Measurements from ENCODE around the gene SETD6. TPM values are rescaled to one million over a fixed set of nuclear protein-coding genes. Genes with fewer than 3 reads are reported as not detected.
"Not testable (repeated sequence)": the region's sequence is repeated elsewhere in the genome, so short reads cannot be mapped to it uniquely, and the experiment has no call there.

The SETD6 gene
- total RNA-seq, 1 donor from 2014 or later = 31.1 TPM

DNA sequence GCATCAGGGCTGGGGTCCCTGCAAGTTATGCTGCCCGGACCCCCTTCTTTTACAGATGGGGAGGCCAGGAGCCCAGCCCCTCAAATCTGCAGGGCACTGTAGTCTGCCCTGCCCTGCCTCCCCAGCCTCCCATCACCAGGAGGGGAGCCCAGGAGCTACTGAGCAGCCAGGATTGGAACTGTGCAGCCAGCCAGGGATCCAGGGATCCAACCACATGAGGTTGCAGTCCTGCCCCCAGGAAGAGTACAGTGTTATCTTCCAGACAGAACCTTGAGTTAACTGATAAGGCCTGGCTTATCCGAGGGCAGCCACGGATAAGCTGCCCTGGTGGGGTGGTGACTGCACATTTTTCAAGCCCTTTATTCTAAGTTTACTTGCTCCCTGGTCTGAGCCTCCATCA is 26.8 kb upstream of the SETD6 start:
- ChIA-PET POLR2A (interaction anchor here (0.9 kb wide), 1 partner anchor 152 kb away, joined by 3 read pairs; no protein-coding TSS in a partner anchor), CTCF (interaction anchor here (0.6 to 6.0 kb wide), 7 partner anchors 15 to 200 kb away, joined by 3 to 156 read pairs (median 4); no protein-coding TSS in a partner anchor)
- no peaks in the 10 kb centered on the region for H3K9me3 Mint-ChIP-seq
- TF ChIP-seq, protein P1, sequence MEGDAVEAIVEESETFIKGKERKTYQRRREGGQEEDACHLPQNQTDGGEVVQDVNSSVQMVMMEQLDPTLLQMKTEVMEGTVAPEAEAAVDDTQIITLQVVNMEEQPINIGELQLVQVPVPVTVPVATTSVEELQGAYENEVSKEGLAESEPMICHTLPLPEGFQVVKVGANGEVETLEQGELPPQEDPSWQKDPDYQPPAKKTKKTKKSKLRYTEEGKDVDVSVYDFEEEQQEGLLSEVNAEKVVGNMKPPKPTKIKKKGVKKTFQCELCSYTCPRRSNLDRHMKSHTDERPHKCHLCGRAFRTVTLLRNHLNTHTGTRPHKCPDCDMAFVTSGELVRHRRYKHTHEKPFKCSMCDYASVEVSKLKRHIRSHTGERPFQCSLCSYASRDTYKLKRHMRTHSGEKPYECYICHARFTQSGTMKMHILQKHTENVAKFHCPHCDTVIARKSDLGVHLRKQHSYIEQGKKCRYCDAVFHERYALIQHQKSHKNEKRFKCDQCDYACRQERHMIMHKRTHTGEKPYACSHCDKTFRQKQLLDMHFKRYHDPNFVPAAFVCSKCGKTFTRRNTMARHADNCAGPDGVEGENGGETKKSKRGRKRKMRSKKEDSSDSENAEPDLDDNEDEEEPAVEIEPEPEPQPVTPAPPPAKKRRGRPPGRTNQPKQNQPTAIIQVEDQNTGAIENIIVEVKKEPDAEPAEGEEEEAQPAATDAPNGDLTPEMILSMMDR (IDR thresholded peaks at IDR 0.05) = no peak
- H3K27ac Mint-ChIP-seq = no peak overlapping the region
- no peaks in the 10 kb centered on the region for H3K36me3 Mint-ChIP-seq (ENCODE audit: low read depth)
- DNase-seq (no peak), ATAC-seq (ENCODE audit: low read depth) (no peak)
- H3K4me1 Mint-ChIP-seq = no peaks in the 10 kb centered on the region
- intact Hi-C loops (cut with micrococcal nuclease) = no loop called here
- H3K4me3 Mint-ChIP-seq = no peak overlapping the region
- H3K27me3 Mint-ChIP-seq = peaks cover 3% of the 10 kb centered on the region

DNA sequence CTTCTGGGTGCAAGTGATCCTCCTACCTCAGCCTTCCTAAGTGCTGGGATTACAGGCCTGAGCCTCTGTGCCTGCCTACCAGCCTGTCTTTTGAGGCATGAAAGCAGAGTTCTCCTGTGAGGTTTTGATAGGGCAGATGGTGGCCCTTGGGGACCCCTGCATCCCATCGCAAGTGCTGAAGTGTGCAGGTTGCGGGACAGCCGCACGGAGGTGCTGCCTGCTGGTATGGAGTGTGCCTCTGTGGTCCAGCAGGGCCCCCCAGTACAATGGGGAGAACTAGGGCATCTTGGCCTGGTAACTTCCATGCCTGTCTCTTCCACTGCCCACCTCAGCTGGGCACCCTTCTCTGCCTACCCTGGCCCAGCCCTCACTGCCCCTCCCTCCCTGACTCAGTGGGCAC is 25.3 kb upstream of the SETD6 start:
- ChIA-PET CTCF (interaction anchor here (6.0 kb wide), 1 partner anchor 153 kb away, joined by 156 read pairs; no protein-coding TSS in a partner anchor), POLR2A (no interaction called here)
- Mint-ChIP-seq H3K4me1 (peaks cover 2% of the 10 kb centered on the region), H3K4me3 (no peak overlapping the region), H3K36me3 (ENCODE audit: low read depth) (no peaks in the 10 kb centered on the region), H3K9me3 (no peaks in the 10 kb centered on the region), H3K27me3 (peaks cover 6% of the 10 kb centered on the region), H3K27ac (no peak overlapping the region)
- TF ChIP-seq, protein P1 (IDR thresholded peaks at IDR 0.05) = no peak
- ATAC-seq (ENCODE audit: low read depth) (no peak), DNase-seq (no peak)
- intact Hi-C loops (cut with micrococcal nuclease) = no loop called here

DNA sequence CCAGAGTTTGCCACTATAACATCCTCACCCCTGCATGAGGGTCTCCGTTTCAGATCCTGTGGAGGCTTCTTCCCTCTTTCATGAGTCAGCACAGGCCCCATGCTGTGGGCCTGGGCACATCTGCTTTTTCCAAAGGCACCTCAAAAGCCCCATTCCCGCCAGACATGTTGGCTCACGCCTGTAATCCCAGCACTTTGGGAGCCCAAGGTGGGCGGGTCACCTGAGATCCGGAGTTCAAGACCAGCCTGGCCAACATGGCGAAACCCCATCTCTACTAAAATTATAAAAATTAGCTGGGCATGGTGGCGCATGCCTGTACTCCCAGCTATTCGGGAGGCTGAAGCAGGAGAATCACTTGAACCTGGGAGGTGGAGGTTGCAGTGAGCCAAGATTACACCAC is 24.8 kb upstream of the SETD6 start:
- CTCF ChIA-PET = interaction anchor here (1.5 kb wide), 1 partner anchor 155 kb away, joined by 4 read pairs; no protein-coding TSS in a partner anchor
- H3K4me3 Mint-ChIP-seq; DNase-seq; H3K27me3 Mint-ChIP-seq; H3K4me1 Mint-ChIP-seq; intact Hi-C loops (cut with micrococcal nuclease); POLR2A ChIA-PET; H3K36me3 Mint-ChIP-seq (ENCODE audit: low read depth); H3K27ac Mint-ChIP-seq; H3K9me3 Mint-ChIP-seq; ATAC-seq (ENCODE audit: low read depth): not testable (repeated sequence)

DNA sequence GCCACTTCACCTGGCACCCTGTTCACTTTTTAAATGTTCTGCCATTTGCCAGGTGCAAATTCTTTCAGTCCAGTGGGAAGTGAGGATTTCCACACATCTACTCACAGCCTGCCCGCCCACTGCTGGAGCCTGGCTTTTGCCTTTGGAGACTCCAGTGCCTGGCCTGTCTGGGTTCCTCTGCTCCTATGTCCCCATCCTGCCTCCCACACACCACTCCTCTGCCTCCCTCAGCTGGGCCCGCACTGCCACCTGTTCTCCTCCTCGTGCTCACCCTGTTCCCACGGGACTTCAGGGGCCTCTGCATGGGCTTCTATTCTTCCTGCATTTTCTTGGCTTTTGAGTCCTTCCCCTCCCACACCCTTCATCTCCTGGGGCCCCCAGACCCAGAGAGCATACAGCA is 23.3 kb upstream of the SETD6 start:
- ChIA-PET CTCF (interaction anchor here (1.5 kb wide), 1 partner anchor 156 kb away, joined by 4 read pairs; no protein-coding TSS in a partner anchor), POLR2A (no interaction called here)
- Mint-ChIP-seq H3K36me3 (ENCODE audit: low read depth) (no peaks in the 10 kb centered on the region), H3K27ac (no peak overlapping the region), H3K27me3 (peaks cover 6% of the 10 kb centered on the region), H3K4me3 (no peak overlapping the region), H3K4me1 (peaks cover 8% of the 10 kb centered on the region), H3K9me3 (no peaks in the 10 kb centered on the region)
- TF ChIP-seq, protein P1 (IDR thresholded peaks at IDR 0.05) = no peak
- ATAC-seq (ENCODE audit: low read depth) (no peak), DNase-seq (no peak)
- intact Hi-C loops (cut with micrococcal nuclease) = no loop called here

DNA sequence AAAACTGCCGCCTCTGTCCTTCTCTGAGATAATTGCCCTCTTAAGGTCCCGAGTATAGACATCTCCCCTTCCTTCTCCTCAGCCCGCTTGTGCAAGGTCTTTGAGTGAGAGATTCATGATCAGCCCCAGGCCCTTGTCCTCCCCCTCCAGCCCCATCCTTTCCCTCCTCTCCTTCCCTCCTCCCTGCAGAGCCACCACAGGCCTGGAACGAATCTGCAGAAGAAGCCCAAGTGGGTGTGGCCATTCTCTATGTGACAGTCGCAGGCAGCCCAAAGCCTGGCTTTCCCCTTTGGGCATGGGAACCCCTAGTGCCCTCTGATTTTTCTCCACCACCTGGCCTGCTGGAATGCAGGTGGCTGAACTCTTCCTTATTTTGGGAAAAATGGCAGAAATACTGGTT is 22.6 kb upstream of the SETD6 start:
- Mint-ChIP-seq H3K27ac (no peak overlapping the region), H3K27me3 (peaks cover 5% of the 10 kb centered on the region), H3K9me3 (no peaks in the 10 kb centered on the region), H3K36me3 (ENCODE audit: low read depth) (no peaks in the 10 kb centered on the region), H3K4me1 (peaks cover 8% of the 10 kb centered on the region), H3K4me3 (no peak overlapping the region)
- TF ChIP-seq, protein P1 (IDR thresholded peaks at IDR 0.05) = no peak
- POLR2A ChIA-PET = no interaction called here
- ATAC-seq (ENCODE audit: low read depth) = no peak
- DNase-seq = no peak
- CTCF ChIA-PET = no interaction called here
- intact Hi-C loops (cut with micrococcal nuclease) = no loop called here
